ENCODE results near the gene NCAM1.

The NCAM1 gene

DNA sequence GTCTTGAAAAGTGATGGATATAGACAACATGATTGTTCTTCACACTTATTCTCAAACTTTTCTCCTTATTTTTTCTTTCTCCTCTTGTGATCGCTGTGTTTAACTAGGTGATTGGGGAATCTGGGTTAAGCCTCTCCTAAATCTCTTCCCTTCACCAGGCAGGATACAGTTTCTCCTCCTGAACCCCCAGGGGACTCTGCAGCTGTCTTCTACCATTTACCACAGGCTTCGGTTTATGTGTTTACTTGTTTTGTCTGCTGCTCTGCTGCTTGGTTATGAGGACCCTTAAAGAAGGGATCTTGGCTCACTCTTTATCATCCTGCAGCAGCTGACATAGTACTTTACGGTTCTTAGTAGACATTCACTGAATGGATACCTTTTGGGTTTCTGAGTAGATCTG, 124.2 kb downstream of the NCAM1 start:
- no peak for DNase-seq (ENCODE audit: low read depth in 2 of 2, low spot score in 1 of 2)

- no peak for DNase-seq (ENCODE audit: low read depth in 2 of 2, low spot score in 1 of 2)
Observed at GRCh38 chr11:113087706-113088105, 126.5 kb downstream of the NCAM1 start.

DNA sequence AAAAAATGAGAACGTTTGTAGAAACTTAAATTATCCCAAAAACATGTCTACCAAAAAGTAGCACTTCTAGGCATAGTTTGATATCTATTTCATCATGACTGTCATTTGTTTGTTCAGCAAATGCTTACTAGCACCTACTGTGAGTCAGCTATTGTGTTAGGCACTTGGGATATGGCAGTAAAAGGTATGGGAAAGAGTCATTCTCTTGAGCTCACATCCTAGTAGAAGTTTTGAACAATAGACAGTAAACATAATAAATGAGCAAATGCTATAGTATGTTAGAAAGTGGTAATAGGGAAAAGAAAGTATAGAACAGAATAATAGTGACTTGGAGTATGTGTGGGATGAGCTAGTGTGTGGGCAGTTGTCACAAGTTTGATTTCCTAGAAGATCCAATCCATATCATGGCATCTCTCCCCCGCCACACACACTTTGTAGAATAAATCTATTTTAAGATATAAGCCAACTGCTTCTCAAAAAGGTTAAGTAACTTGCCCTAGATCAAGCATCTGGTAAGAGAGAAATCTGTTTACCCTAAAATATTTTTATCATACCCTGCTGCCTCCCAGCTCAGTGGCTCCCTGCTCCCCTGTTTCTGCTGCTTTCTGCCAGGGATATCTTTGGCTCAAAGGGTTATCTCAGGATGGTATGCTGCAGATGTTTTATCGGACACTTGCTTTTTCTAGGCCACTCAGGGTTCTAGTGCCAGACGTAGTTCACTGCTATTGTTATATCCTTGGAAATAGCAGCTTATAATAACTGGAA, 129.7 kb downstream of the NCAM1 start:
- no peak for DNase-seq (ENCODE audit: low read depth in 2 of 2, low spot score in 1 of 2)

- DNase-seq (ENCODE audit: low read depth in 2 of 2, low spot score in 1 of 2): no peak
Observed at GRCh38 chr11:113091481-113091780, 130.2 kb downstream of the NCAM1 start.

DNA sequence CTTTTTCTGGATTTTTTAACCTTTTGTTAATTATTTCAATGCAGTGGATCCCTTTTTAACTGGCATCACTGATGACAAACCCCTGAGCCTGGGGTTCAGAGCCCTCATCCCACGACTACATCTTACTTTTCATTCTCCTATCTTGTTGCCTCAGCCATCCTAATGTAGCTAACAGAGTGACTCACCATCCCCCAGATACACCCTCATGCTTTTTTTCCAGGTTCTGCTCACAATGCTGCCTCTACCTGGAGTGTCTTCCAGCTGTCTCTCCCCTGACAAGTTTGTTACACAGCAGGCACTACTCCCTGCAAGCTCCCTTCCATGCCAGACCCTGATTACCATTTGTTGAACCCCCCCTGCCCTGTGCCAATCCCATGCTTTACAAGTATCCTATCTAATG, 135.4 kb downstream of the NCAM1 start:
- no peak for DNase-seq (ENCODE audit: low read depth in 2 of 2, low spot score in 1 of 2)

GRCh38 chr11:113103932-113104690, 142.9 kb downstream of the NCAM1 start:
- DNase-seq (ENCODE audit: low read depth in 2 of 2, low spot score in 1 of 2): no peak

DNA sequence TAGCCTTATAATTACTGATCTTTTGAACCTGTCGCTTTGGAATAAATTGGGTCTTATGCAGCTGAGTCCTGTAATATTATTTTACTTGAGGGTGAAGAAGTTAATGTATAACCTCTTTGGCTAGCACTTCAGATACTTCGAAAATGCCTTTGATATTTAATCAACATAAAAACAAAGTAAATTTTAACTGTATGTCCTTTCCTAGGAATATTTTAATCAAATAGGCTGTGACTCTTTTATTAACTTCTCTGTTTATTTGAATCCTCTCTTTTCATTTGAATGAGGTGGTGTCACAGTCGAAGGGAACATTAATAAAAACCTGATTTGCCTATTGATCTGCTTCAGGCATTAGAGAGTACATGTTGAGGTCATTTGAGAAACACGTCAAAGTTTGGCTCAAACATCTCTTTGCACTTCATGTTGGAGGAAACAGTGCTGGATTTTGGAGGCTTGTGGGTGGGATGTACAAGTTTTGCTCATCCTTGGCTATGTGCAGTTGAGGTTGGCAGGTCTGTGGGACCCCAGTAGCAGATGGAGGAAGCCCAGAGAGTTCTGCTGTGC, 143.6 kb downstream of the NCAM1 start:
- DNase-seq (ENCODE audit: low read depth in 2 of 2, low spot score in 1 of 2): no peak

DNA sequence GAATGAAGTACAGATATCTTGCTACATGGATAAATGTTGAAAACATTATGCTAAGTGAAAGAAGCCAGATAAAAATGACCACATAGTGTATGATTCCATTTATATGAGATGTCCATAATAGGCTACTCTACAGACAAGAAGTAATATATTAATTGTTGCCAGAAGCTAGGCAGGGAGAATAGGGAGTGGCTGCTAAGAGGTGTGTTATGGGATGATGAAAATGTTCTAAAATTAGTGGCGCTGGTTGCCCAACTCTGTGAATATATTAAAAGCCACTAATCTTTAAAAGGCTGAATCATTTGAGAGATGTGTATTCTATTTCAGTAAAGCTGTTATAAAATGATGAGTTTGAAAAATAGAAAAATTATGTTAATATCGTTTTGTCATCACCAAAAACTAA, 144.4 kb downstream of the NCAM1 start:
- no peak for DNase-seq (ENCODE audit: low read depth in 2 of 2, low spot score in 1 of 2)

- no peak for DNase-seq (ENCODE audit: low read depth in 2 of 2, low spot score in 1 of 2)
Observed at GRCh38 chr11:113106507-113106906, 145.3 kb downstream of the NCAM1 start.

- DNase-seq (ENCODE audit: low read depth in 2 of 2, low spot score in 1 of 2): no peak
Observed at GRCh38 chr11:113110046-113110445, 148.8 kb downstream of the NCAM1 start.

- no peak for DNase-seq (ENCODE audit: low read depth in 2 of 2, low spot score in 1 of 2)
Observed at GRCh38 chr11:113111156-113111555, 149.9 kb downstream of the NCAM1 start.

- no peak for DNase-seq (ENCODE audit: low read depth in 2 of 2, low spot score in 1 of 2)
Observed at GRCh38 chr11:113112307-113112706, 151.1 kb downstream of the NCAM1 start.

GRCh38 chr11:113113801-113114704, 152.8 kb downstream of the NCAM1 start:
- DNase-seq (ENCODE audit: low read depth in 2 of 2, low spot score in 1 of 2): no peak

- no peak for DNase-seq (ENCODE audit: low read depth in 2 of 2, low spot score in 1 of 2)
Observed at GRCh38 chr11:113114705-113115027, 153.4 kb downstream of the NCAM1 start.

DNA sequence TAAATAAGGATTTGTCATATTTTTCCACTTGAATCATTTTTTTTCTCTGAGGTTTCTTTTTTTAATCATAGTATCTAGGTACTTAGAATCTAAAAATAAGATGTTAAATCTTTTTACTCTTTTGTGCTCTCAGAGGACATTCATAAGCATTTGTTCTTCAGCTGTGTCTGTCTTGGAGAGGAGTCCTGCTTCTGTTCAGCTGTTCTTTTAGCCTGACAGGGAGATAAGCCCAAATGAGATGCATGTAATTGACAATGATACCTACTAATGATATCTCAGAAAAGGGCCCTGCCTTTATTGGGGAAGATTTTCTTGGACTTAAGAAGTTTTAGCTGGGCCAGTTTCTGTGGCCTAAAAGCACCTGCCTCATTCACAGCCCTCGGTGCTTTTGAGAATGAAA, 156.9 kb downstream of the NCAM1 start:
- no peak for DNase-seq (ENCODE audit: low read depth in 2 of 2, low spot score in 1 of 2)

DNA sequence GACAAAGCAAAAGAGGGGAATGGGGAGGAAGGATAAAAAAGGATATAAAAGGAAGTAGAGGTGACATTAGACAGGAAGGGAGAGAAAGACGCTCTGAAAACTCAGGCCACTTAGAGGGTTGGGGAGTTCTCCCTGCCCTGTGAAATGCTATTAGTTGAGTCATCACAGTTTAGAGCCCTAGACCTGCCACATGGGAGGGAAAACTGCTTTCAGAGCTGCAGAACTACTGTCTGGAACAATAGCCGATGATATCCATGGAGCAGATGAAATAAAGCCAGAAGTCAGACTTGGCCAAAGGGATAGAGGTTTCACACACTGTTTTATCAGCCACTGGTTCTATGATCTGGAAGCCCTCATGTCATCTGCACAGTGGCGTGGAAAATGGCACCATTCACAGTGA, 157.9 kb downstream of the NCAM1 start:
- no peak for DNase-seq (ENCODE audit: low read depth in 2 of 2, low spot score in 1 of 2)

DNA sequence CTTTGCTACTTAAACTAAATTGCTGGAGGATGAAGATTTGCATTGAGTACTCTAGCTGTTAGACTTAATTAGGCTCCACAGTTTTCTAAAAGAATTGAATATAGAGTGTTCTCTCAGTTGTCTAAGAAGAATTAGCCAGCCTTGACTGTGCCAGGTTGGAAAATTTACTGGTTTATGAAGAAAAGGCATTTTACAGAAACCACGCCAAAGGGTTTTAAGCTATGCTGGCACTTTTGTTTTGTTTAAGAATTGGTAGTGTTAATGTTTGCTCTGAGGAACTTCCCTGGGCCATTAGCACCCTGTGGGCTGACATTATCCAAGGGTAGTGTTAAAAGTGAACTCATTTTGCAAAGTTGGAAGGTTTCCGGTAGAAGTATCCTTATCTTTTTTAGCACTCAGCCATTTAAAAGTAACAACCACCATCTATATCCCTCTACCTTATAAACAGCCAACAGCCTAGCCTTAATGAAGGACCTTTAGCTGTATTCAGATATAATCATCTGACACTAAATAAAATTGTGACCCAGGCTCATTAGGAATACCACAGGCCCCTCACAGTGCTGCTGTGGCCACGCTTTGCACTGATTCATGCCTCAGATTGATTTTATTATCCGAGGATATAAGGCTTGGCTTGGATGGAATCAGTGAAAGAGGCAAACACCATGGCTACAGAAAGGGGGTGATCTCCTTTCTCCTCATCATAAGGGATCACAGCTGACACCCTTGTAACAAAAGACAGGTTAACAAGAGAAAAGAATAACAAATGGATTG, 158.9 kb downstream of the NCAM1 start:
- no peak for DNase-seq (ENCODE audit: low read depth in 2 of 2, low spot score in 1 of 2)

GRCh38 chr11:113121746-113122145, 160.5 kb downstream of the NCAM1 start:
- DNase-seq (ENCODE audit: low read depth in 2 of 2, low spot score in 1 of 2): no peak

- no peak for DNase-seq (ENCODE audit: low read depth in 2 of 2, low spot score in 1 of 2)
Observed at GRCh38 chr11:113124006-113124405, 162.8 kb downstream of the NCAM1 start.

DNA sequence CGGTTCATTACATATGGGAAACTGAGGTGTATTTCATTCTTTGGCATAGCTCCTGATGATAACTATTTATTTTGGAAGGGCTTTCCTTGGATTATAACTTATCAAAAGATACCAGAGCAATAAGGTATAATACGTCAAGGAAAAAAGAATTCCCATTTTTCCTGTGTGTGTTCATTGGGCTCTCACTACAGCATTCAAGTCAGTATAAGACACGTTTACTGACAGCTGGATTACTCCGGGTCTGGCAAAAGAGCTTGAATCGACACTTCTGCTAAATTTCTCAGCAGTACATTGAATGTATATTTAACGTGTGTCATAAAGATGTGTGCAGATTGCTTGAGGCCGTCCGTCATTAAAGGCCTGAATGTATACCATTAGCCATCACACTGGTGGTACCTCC, 163.4 kb downstream of the NCAM1 start:
- DNase-seq (ENCODE audit: low read depth in 2 of 2, low spot score in 1 of 2): no peak
